CD4-positive, alpha-beta T cell (primary cell): ENCODE data around the gene GRM8. TPM values are rescaled to one million over a fixed set of nuclear protein-coding genes. Genes with fewer than 3 reads are reported as not detected.

Source experiments
- ATAC-seq: fragments of 200-7000 bp; cut with Tn5 transposase; one replicate; pipeline ENCODE4 v1.10.0; 2022; ENCODE audit warnings: mild to moderate bottlenecking; ENCODE audit not compliant: poor library complexity
- CTCF ChIA-PET: fragments of 350-600 bp; sonication (Branson Sonifier 250); formaldehyde crosslinking; loops from one replicate; lab custom pipeline; 2021; ENCODE audit warnings: antibody characterized with exemption, inconsistent platforms; lab: Charles Lee
- POLR2A ChIA-PET: fragments of 350-600 bp; sonication (Branson Sonifier 250); formaldehyde crosslinking; loops from one replicate; lab custom pipeline; 2021; ENCODE audit warnings: antibody characterized with exemption, inconsistent platforms; lab: Charles Lee
- DNase-seq, 14 experiments: peaks; one replicate each; pipeline ENCODE4 v3.0.0-alpha.2; 2013 to 2020; ENCODE audit warnings: mixed read lengths in 2 of 14
- H3K27ac ChIP-seq, 2 donors: one replicate each; pipeline versions ENCODE4 v1.5.1 to v1.7.0; 2013; ENCODE audit warnings: low read length in 2 of 2, low read depth in 1 of 2, mild to moderate bottlenecking in 1 of 2
- H3K27me3 ChIP-seq, 2 experiments: 1 replicate in 1 of 2; 2 replicates in 1 of 2; pipeline versions ENCODE4 v1.6.1 to v1.7.0; 2013; ENCODE audit warnings: low read length in 2 of 2, control low read depth in 1 of 2, mild to moderate bottlenecking in 1 of 2, moderate library complexity in 1 of 2; ENCODE audit not compliant: insufficient read depth in 2 of 2, control insufficient read depth in 1 of 2
- H3K36me3 ChIP-seq: one replicate; pipeline ENCODE4 v1.6.1; 2013; ENCODE audit warnings: low read length, control low read depth; ENCODE audit not compliant: insufficient read depth
- H3K4me1 ChIP-seq: one replicate; pipeline ENCODE4 v1.6.1; 2013; ENCODE audit warnings: low read length, control low read depth; ENCODE audit not compliant: insufficient read depth
- H3K4me3 ChIP-seq: one replicate; pipeline ENCODE4 v1.5.1; 2013; ENCODE audit warnings: mild to moderate bottlenecking, low read length, moderate library complexity
- H3K9me3 ChIP-seq, 2 experiments: 1 replicate in 1 of 2; 2 replicates in 1 of 2; pipeline versions ENCODE4 v1.6.1 to v1.7.0; 2013; ENCODE audit warnings: low read length in 2 of 2, mild to moderate bottlenecking in 2 of 2, control low read depth in 1 of 2, moderate library complexity in 1 of 2; ENCODE audit not compliant: control insufficient read depth in 1 of 2, insufficient read depth in 1 of 2
- H3K27ac Mint-ChIP-seq: one replicate; pipeline ENCODE4 v1.8.0; 2020; ENCODE audit warnings: mixed read lengths
- H3K27me3 Mint-ChIP-seq: one replicate; pipeline ENCODE4 v1.8.0; 2021; ENCODE audit warnings: mixed read lengths
- H3K36me3 Mint-ChIP-seq: one replicate; pipeline ENCODE4 v1.8.0; 2021; ENCODE audit warnings: low read depth, mixed read lengths
- H3K4me1 Mint-ChIP-seq: one replicate; pipeline ENCODE4 v1.8.0; 2021; ENCODE audit warnings: low read depth, mixed read lengths
- H3K4me3 Mint-ChIP-seq: one replicate; pipeline ENCODE4 v1.8.0; 2020; ENCODE audit warnings: mild to moderate bottlenecking, mixed read lengths
- H3K9me3 Mint-ChIP-seq: one replicate; pipeline ENCODE4 v1.8.0; 2020; ENCODE audit warnings: mixed read lengths
- intact Hi-C, 2 experiments: fragments of 100-400 bp; cut with DNase I in 1 of 2; cut with micrococcal nuclease in 1 of 2; formaldehyde crosslinking; loops; one replicate each; pipeline versions ENCODE4 v1.15.1 to v1.9.0; 2023 to 2025; cut with DNase I, micrococcal nuclease
- total RNA-seq, 174 experiments: library from RNA in 2 of 174; stranded (reverse) in 2 of 174; gene quantifications; one replicate each; pipeline ENCODE4 v1.2.3 and lab custom pipeline; 2021 to 2026
- TF ChIP-seq, protein P1 (sequence below): fragments of 200-600 bp; IDR thresholded peaks from one replicate; pipeline ENCODE4 v1.8.0; 2022; ENCODE audit warnings: antibody characterized with exemption, mild to moderate bottlenecking

The GRM8 gene
- total RNA-seq, 2 experiments from 2014 or later: not detected

GRCh38 chr7:127154101-127154500, 98.6 kb downstream of the GRM8 start:
- Histone ChIP-seq H3K36me3 (no peaks in the 10 kb centered on the region), H3K27ac (no peak overlapping the region), H3K9me3 (no peaks in the 10 kb centered on the region), H3K4me3 (no peak overlapping the region), H3K27me3 (no peaks in the 10 kb centered on the region), H3K4me1 (no peaks in the 10 kb centered on the region)
- ChIA-PET POLR2A (no interaction called here), CTCF (no interaction called here)
- intact Hi-C loops: no loop called here
- H3K4me1 Mint-ChIP-seq: no peaks in the 10 kb centered on the region
- H3K36me3 Mint-ChIP-seq: no peaks in the 10 kb centered on the region
- DNase-seq (no peak), ATAC-seq (no peak)
- H3K9me3 Mint-ChIP-seq: peaks cover 3% of the 10 kb centered on the region
- TF ChIP-seq, protein P1, sequence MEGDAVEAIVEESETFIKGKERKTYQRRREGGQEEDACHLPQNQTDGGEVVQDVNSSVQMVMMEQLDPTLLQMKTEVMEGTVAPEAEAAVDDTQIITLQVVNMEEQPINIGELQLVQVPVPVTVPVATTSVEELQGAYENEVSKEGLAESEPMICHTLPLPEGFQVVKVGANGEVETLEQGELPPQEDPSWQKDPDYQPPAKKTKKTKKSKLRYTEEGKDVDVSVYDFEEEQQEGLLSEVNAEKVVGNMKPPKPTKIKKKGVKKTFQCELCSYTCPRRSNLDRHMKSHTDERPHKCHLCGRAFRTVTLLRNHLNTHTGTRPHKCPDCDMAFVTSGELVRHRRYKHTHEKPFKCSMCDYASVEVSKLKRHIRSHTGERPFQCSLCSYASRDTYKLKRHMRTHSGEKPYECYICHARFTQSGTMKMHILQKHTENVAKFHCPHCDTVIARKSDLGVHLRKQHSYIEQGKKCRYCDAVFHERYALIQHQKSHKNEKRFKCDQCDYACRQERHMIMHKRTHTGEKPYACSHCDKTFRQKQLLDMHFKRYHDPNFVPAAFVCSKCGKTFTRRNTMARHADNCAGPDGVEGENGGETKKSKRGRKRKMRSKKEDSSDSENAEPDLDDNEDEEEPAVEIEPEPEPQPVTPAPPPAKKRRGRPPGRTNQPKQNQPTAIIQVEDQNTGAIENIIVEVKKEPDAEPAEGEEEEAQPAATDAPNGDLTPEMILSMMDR: no peak
- no peak overlapping the region for H3K27ac Mint-ChIP-seq
- no peak overlapping the region for H3K4me3 Mint-ChIP-seq
- H3K27me3 Mint-ChIP-seq: peaks cover 33% of the 10 kb centered on the region

DNA sequence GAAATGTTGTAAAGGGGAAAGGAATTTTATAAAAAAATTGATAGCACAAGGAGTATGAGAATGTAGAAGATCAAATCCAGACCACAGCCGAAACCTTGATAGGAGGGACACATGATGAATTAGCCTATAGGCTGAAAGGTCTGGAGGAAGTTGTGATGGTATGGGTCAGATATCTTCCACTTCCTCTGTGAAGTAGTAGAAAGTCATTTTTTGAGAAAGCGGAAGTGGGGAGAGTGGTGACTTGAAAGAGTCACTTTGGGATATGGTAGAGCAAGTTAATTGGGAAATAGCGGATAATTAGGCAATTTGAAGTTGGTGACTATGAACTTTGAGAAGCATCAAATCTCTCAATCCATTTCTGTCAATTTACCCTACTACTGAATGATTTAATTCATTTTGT, 99.4 kb downstream of the GRM8 start:
- no peaks in the 10 kb centered on the region for H3K4me1 Mint-ChIP-seq
- TF ChIP-seq, protein P1: no peak
- no peaks in the 10 kb centered on the region for H3K9me3 ChIP-seq
- H3K36me3 Mint-ChIP-seq: no peaks in the 10 kb centered on the region
- ChIA-PET CTCF (no interaction called here), POLR2A (no interaction called here)
- intact Hi-C loops: no loop called here
- no peak overlapping the region for H3K4me3 ChIP-seq
- H3K27me3 ChIP-seq: peaks cover 0 to 3% of the 10 kb centered on the region in 2 experiments
- DNase-seq: no peak
- H3K27ac ChIP-seq: no peak overlapping the region
- H3K4me1 ChIP-seq: no peaks in the 10 kb centered on the region
- peaks cover 3% of the 10 kb centered on the region for H3K9me3 Mint-ChIP-seq
- H3K36me3 ChIP-seq: no peaks in the 10 kb centered on the region
- ATAC-seq: no peak
- peaks cover 40% of the 10 kb centered on the region for H3K27me3 Mint-ChIP-seq
- no peak overlapping the region for H3K27ac Mint-ChIP-seq
- H3K4me3 Mint-ChIP-seq: no peak overlapping the region

GRCh38 chr7:127152423-127152822, 100.3 kb downstream of the GRM8 start:
- Mint-ChIP-seq H3K27me3 (peaks cover 43% of the 10 kb centered on the region), H3K4me1 (no peaks in the 10 kb centered on the region), H3K4me3 (no peak overlapping the region), H3K9me3 (peaks cover 3% of the 10 kb centered on the region), H3K36me3 (no peaks in the 10 kb centered on the region), H3K27ac (no peak overlapping the region)
- peaks cover 0 to 6% of the 10 kb centered on the region in 2 experiments for H3K27me3 ChIP-seq
- no peak for DNase-seq
- no peak overlapping the region for H3K4me3 ChIP-seq
- CTCF ChIA-PET: no interaction called here
- TF ChIP-seq, protein P1: no peak
- POLR2A ChIA-PET: no interaction called here
- no peak for ATAC-seq
- no peaks in the 10 kb centered on the region for H3K9me3 ChIP-seq
- no peaks in the 10 kb centered on the region for H3K4me1 ChIP-seq
- H3K36me3 ChIP-seq: no peaks in the 10 kb centered on the region
- no peak overlapping the region for H3K27ac ChIP-seq
- intact Hi-C loops: no loop called here
